ENCODE data around the gene CORO2B.

GRCh38 chr15:68729789-68730411, 151.1 kb downstream of the CORO2B start:
- no peak for TF ChIP-seq POLR2A (IDR thresholded peaks at IDR 0.05)
- TF ChIP-seq CTCF (IDR thresholded peaks at IDR 0.05), result no peak
